ENCODE results near the gene SLC22A7. TPM values are rescaled to one million over a fixed set of nuclear protein-coding genes. Genes with fewer than 3 reads are reported as not detected.

SLC22A7 gene
- not detected for total RNA-seq
- not detected for polyA plus RNA-seq

- intact Hi-C loops (cut with micrococcal nuclease), result no loop called here
- ChIA-PET POLR2A (ENCODE audit: partially characterized antibody) (no interaction called here), CTCF (ENCODE audit: partially characterized antibody) (interaction anchor here (1.5 to 2.5 kb wide), 2 partner anchors 10 to 95 kb away, joined by 3 to 18 read pairs; partner anchors contain the start of gene CRIP3)
- Histone ChIP-seq H3K4me1 (ENCODE audit: insufficient read depth, low read length) (no peaks in the 10 kb centered on the region), H3K27me3 (ENCODE audit: insufficient read depth, low read length) (no peaks in the 10 kb centered on the region), H3K4me3 (ENCODE audit: low read length in 2 of 2) (no peak within 1 kb of the TSS), H3K9me3 (ENCODE audit: control insufficient read depth in 1 of 2, low read length in 2 of 2) (no peaks in the 10 kb centered on the region), H3K36me3 (ENCODE audit: insufficient read depth, low read length) (no peaks in the 10 kb centered on the region), H3K27ac (ENCODE audit: low read depth, low read length) (no peak within 1 kb of the TSS)
- Mint-ChIP-seq H3K4me3 (no peak within 1 kb of the TSS), H3K27ac (no peak within 1 kb of the TSS), H3K36me3 (no peaks in the 10 kb centered on the region), H3K27me3 (peaks cover 4 to 13% of the 10 kb centered on the region in 2 donors), H3K4me1 (peaks cover 0 to 2% (median 0%) of the 10 kb centered on the region in 4 donors), H3K9me3 (no peaks in the 10 kb centered on the region)
- DNase-seq, result no peak
Measured at GRCh38 chr6:43297644-43298564, at the start of gene SLC22A7. SLC22A7 (plus strand) TSS chr6:43298260; CDS start chr6:43298359, 99 bp downstream.

- Mint-ChIP-seq H3K9me3 (peaks cover 0 to 2% (median 0%) of the 10 kb centered on the region in 8 donors), H3K27ac (peak overlapping the region in 2 of 7 donors; percentile 57 to 76), H3K36me3 (no peaks in the 10 kb centered on the region), H3K4me1 (peaks cover 8 to 23% (median 13%) of the 10 kb centered on the region in 4 donors), H3K4me3 (no peak overlapping the region), H3K27me3 (peaks cover 6 to 19% of the 10 kb centered on the region in 2 donors)
- intact Hi-C loops (cut with micrococcal nuclease), result loop anchor here (10.0 kb wide), 1 partner anchor 266 kb away; the partner anchor contains the start of genes LRRC73, POLR1C and YIPF3
- H3K9me3 ChIP-seq (ENCODE audit: control insufficient read depth in 1 of 2, low read length in 2 of 2), result no peaks in the 10 kb centered on the region
- no peaks in the 10 kb centered on the region for H3K36me3 ChIP-seq (ENCODE audit: insufficient read depth, low read length)
- peaks cover 16% of the 10 kb centered on the region for H3K27me3 ChIP-seq (ENCODE audit: insufficient read depth, low read length)
- H3K27ac ChIP-seq (ENCODE audit: low read depth, low read length), result no peak overlapping the region
- no peak for DNase-seq
- peaks cover 12% of the 10 kb centered on the region for H3K4me1 ChIP-seq (ENCODE audit: insufficient read depth, low read length)
- POLR2A ChIA-PET (ENCODE audit: partially characterized antibody), result interaction anchor here (1.2 kb wide), 1 partner anchor 135 kb away, joined by 3 read pairs; no protein-coding TSS in a partner anchor
- no peak overlapping the region for H3K4me3 ChIP-seq (ENCODE audit: low read length in 2 of 2)
- CTCF ChIA-PET (ENCODE audit: partially characterized antibody), result interaction anchor here (4.0 kb wide), 1 partner anchor 19 kb away, joined by 30 read pairs; the partner anchor contains the start of gene DNPH1
Measured at GRCh38 chr6:43248791-43249190, 49.3 kb upstream of the SLC22A7 start.

- no peaks in the 10 kb centered on the region for H3K9me3 ChIP-seq (ENCODE audit: control insufficient read depth in 1 of 2, low read length in 2 of 2)
- no peak for DNase-seq
- peaks cover 0 to 2% (median 0%) of the 10 kb centered on the region in 8 donors for H3K9me3 Mint-ChIP-seq
- H3K27ac ChIP-seq (ENCODE audit: low read depth, low read length), result no peak overlapping the region
- intact Hi-C loops (cut with micrococcal nuclease), result no loop called here
- no peak overlapping the region for H3K4me3 ChIP-seq (ENCODE audit: low read length in 2 of 2)
- peaks cover 12% of the 10 kb centered on the region for H3K4me1 ChIP-seq (ENCODE audit: insufficient read depth, low read length)
- H3K36me3 Mint-ChIP-seq, result no peaks in the 10 kb centered on the region
- peaks cover 8 to 22% (median 13%) of the 10 kb centered on the region in 4 donors for H3K4me1 Mint-ChIP-seq
- H3K36me3 ChIP-seq (ENCODE audit: insufficient read depth, low read length), result no peaks in the 10 kb centered on the region
- peaks cover 5% of the 10 kb centered on the region for H3K27me3 ChIP-seq (ENCODE audit: insufficient read depth, low read length)
- H3K4me3 Mint-ChIP-seq, result peak overlapping the region in 2 of 8 donors; percentile 9 to 59
- CTCF ChIA-PET (ENCODE audit: partially characterized antibody), result interaction anchor here (2.3 kb wide), 1 partner anchor 21 kb away, joined by 6 read pairs; no protein-coding TSS in a partner anchor
- peak overlapping the region in 1 of 7 donors; percentile 3 for H3K27ac Mint-ChIP-seq
- peaks cover 6 to 21% of the 10 kb centered on the region in 2 donors for H3K27me3 Mint-ChIP-seq
- POLR2A ChIA-PET (ENCODE audit: partially characterized antibody), result no interaction called here
Measured at GRCh38 chr6:43250992-43251373, 47.1 kb upstream of the SLC22A7 start.

- CTCF ChIA-PET (ENCODE audit: partially characterized antibody), result no interaction called here
- H3K9me3 ChIP-seq (ENCODE audit: control insufficient read depth in 1 of 2, low read length in 2 of 2), result no peaks in the 10 kb centered on the region
- H3K27ac Mint-ChIP-seq, result no peak overlapping the region
- intact Hi-C loops (cut with micrococcal nuclease), result no loop called here
- H3K4me3 Mint-ChIP-seq, result no peak overlapping the region
- peaks cover 6 to 21% of the 10 kb centered on the region in 2 donors for H3K27me3 Mint-ChIP-seq
- POLR2A ChIA-PET (ENCODE audit: partially characterized antibody), result no interaction called here
- H3K4me1 Mint-ChIP-seq, result peaks cover 0 to 7% (median 4%) of the 10 kb centered on the region in 4 donors
- no peak for DNase-seq
- H3K4me3 ChIP-seq (ENCODE audit: low read length in 2 of 2), result no peak overlapping the region
- H3K36me3 Mint-ChIP-seq, result no peaks in the 10 kb centered on the region
- H3K4me1 ChIP-seq (ENCODE audit: insufficient read depth, low read length), result no peaks in the 10 kb centered on the region
- H3K36me3 ChIP-seq (ENCODE audit: insufficient read depth, low read length), result no peaks in the 10 kb centered on the region
- H3K27me3 ChIP-seq (ENCODE audit: insufficient read depth, low read length), result peaks cover 5% of the 10 kb centered on the region
- H3K27ac ChIP-seq (ENCODE audit: low read depth, low read length), result no peak overlapping the region
- peaks cover 0 to 2% (median 0%) of the 10 kb centered on the region in 8 donors for H3K9me3 Mint-ChIP-seq
Measured at GRCh38 chr6:43253401-43253800, 44.7 kb upstream of the SLC22A7 start.

- peaks cover 5% of the 10 kb centered on the region for H3K27me3 ChIP-seq (ENCODE audit: insufficient read depth, low read length)
- ChIA-PET CTCF (ENCODE audit: partially characterized antibody) (interaction anchor here (0.9 kb wide), 1 partner anchor 144 kb away, joined by 3 read pairs; no protein-coding TSS in a partner anchor), POLR2A (ENCODE audit: partially characterized antibody) (no interaction called here)
- H3K9me3 Mint-ChIP-seq, result peaks cover 0 to 2% (median 0%) of the 10 kb centered on the region in 8 donors
- H3K4me3 ChIP-seq (ENCODE audit: low read length in 2 of 2), result no peak overlapping the region
- H3K4me1 Mint-ChIP-seq, result peaks cover 0 to 7% (median 4%) of the 10 kb centered on the region in 4 donors
- H3K36me3 ChIP-seq (ENCODE audit: insufficient read depth, low read length), result no peaks in the 10 kb centered on the region
- no peaks in the 10 kb centered on the region for H3K36me3 Mint-ChIP-seq
- no peak overlapping the region for H3K4me3 Mint-ChIP-seq
- peaks cover 6 to 21% of the 10 kb centered on the region in 2 donors for H3K27me3 Mint-ChIP-seq
- H3K27ac Mint-ChIP-seq, result no peak overlapping the region
- no peak overlapping the region for H3K27ac ChIP-seq (ENCODE audit: low read depth, low read length)
- intact Hi-C loops (cut with micrococcal nuclease), result no loop called here
- no peaks in the 10 kb centered on the region for H3K4me1 ChIP-seq (ENCODE audit: insufficient read depth, low read length)
- H3K9me3 ChIP-seq (ENCODE audit: control insufficient read depth in 1 of 2, low read length in 2 of 2), result no peaks in the 10 kb centered on the region
- DNase-seq, result no peak
Measured at GRCh38 chr6:43254138-43254817, 43.8 kb upstream of the SLC22A7 start.

- Mint-ChIP-seq H3K36me3 (no peaks in the 10 kb centered on the region), H3K4me3 (no peak overlapping the region), H3K27ac (no peak overlapping the region), H3K27me3 (peaks cover 6 to 21% of the 10 kb centered on the region in 2 donors), H3K9me3 (peaks cover 0 to 2% (median 0%) of the 10 kb centered on the region in 8 donors), H3K4me1 (peaks cover 0 to 7% (median 4%) of the 10 kb centered on the region in 4 donors)
- H3K4me3 ChIP-seq (ENCODE audit: low read length in 2 of 2), result no peak overlapping the region
- H3K9me3 ChIP-seq (ENCODE audit: control insufficient read depth in 1 of 2, low read length in 2 of 2), result no peaks in the 10 kb centered on the region
- no peak overlapping the region for H3K27ac ChIP-seq (ENCODE audit: low read depth, low read length)
- no peaks in the 10 kb centered on the region for H3K4me1 ChIP-seq (ENCODE audit: insufficient read depth, low read length)
- H3K27me3 ChIP-seq (ENCODE audit: insufficient read depth, low read length), result peaks cover 5% of the 10 kb centered on the region
- intact Hi-C loops (cut with micrococcal nuclease), result no loop called here
- no peaks in the 10 kb centered on the region for H3K36me3 ChIP-seq (ENCODE audit: insufficient read depth, low read length)
- ChIA-PET CTCF (ENCODE audit: partially characterized antibody) (interaction anchor here (0.9 kb wide), 1 partner anchor 144 kb away, joined by 3 read pairs; no protein-coding TSS in a partner anchor), POLR2A (ENCODE audit: partially characterized antibody) (no interaction called here)
- DNase-seq, result no peak
Measured at GRCh38 chr6:43254846-43255245, 43.2 kb upstream of the SLC22A7 start.
